ENCODE measurements around the gene MBD5. TPM values are rescaled to one million over a fixed set of nuclear protein-coding genes. Genes with fewer than 3 reads are reported as not detected.

Gene MBD5
- total and polyA plus RNA-seq, 2 donors: 13.3 to 13.4 TPM

DNA sequence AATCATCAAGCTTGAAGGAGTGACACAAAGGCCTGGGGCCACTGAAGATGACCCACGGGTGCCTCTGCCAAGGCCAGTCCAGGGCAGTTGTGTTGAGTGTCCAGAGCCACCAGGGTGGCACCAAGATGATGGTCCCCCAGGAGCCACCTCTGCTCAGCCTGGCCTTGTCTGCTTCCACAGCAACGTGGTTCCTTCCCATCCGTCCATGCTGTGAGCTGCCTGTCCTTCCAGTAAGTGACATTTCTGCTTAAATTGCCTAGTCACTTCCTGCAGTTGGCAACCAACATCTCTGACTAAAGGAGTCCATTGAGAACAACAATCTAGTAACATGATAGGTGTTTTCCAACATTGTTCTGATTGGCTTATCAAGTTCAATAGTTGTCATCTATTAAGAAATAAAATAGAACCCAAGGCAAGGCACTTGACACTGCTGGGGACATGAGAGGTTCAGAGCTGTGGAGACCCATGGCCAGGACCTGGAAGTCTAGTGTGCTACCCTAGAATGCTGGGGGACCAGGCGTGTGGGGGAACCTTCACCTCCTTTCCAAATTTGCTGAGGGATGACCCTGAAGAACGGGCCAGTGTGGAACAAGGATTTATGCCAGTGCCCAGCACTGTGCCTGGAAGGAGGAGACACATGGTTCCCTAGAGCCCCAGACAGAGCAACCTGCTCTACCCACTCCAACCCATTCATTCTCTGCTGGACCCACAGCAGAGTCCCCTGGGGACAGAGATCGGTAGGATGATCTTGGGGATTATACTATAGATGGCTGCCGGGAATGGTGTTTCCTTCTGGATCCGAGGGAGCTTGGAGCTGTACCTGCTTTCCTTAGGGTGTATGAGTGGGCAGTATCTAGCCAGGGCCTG is 524.7 kb downstream of the MBD5 start:
- 80% methylated on average over 8 of the region's 8 CpGs for WGBS

DNA sequence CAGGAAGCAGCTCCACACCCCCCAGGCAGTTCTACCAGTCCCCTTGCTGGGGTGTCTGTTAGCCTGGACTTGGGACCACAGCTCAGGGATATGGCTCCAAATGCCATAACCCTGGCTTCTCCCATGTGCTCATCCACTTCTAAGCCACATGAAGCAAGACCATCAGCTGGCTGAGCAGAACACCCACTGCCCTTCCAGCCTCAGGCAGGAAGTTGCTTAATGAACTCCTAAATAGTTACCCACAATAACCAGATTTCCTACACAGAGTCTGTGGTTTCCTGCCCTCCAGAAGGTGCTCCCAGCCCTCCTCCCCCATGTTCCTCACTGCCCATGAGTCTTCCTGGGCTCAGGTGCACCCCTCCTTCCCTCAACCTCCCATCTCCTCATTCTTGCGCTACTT is 525.4 kb downstream of the MBD5 start:
- Histone ChIP-seq H3K4me1 (ENCODE audit: control insufficient read depth in 2 of 2, insufficient read depth in 2 of 2, low read length in 2 of 2) (peaks cover 0 to 13% of the 10 kb centered on the region in 2 donors), H3K36me3 (ENCODE audit: control insufficient read depth in 2 of 2, insufficient read depth in 2 of 2, low read length in 1 of 2) (no peaks in the 10 kb centered on the region), H3K27me3 (ENCODE audit: control insufficient read depth in 2 of 2, insufficient read depth in 1 of 2, low read length in 1 of 2) (no peaks in the 10 kb centered on the region), H3K27ac (ENCODE audit: low read depth in 1 of 2, low read length in 1 of 2) (no peak overlapping the region), H3K9me3 (ENCODE audit: control insufficient read depth in 2 of 2, insufficient read depth in 1 of 2, low read length in 1 of 2) (peaks cover 0 to 4% of the 10 kb centered on the region in 2 donors), H3K4me3 (ENCODE audit: low read length in 2 of 2) (no peak overlapping the region)
- WGBS: 62% methylated on average over 1 of the region's 1 CpG
- no peak for DNase-seq (ENCODE audit: low read depth in 6 of 9, low spot score in 9 of 9)

More for the DNA sequence above, 524.7 kb downstream of the MBD5 start:
- Histone ChIP-seq H3K36me3 (ENCODE audit: control insufficient read depth in 2 of 2, insufficient read depth in 2 of 2, low read length in 1 of 2) (no peaks in the 10 kb centered on the region), H3K4me3 (ENCODE audit: low read length in 2 of 2) (no peak overlapping the region), H3K4me1 (ENCODE audit: control insufficient read depth in 2 of 2, insufficient read depth in 2 of 2, low read length in 2 of 2) (peaks cover 5 to 19% of the 10 kb centered on the region in 2 donors), H3K9me3 (ENCODE audit: control insufficient read depth in 2 of 2, insufficient read depth in 1 of 2, low read length in 1 of 2) (peaks cover 0 to 4% of the 10 kb centered on the region in 2 donors), H3K27me3 (ENCODE audit: control insufficient read depth in 2 of 2, insufficient read depth in 1 of 2, low read length in 1 of 2) (no peaks in the 10 kb centered on the region), H3K27ac (ENCODE audit: low read depth in 1 of 2, low read length in 1 of 2) (no peak overlapping the region)
- DNase-seq (ENCODE audit: low read depth in 6 of 9, low spot score in 9 of 9): no peak

DNA sequence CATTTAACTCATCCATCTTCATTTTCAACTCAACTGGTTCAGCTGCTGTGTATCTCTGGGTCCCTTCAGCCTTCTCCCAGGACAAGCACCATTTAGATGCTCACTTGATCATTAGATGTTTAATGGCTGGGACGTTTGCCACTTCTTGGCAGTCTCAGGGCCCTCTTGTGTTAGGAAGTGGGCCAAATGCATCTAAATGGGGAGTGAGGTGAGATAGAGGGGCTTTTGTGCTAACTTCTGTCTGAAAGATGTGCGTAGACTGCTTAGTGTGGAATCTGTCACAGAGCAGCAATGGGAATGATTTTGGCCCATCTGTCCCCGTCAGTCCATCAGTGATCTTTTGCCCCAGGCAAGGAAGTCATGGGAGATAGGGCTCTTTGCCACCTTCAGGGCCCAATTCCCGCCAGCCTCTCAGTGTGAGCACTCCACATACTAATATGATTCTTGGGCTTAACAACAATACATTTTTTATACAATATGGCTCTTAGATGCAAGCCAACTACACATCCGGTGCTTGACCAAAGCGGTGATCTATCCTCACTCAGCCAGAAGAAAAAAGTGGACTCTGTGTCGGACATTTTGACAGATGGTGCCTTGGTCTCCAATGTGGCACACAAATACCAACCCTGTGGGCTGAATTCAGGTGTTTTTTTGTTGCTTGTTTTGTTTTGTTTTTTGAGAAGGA is 528.0 kb downstream of the MBD5 start:
- no peak overlapping the region for H3K27ac ChIP-seq (ENCODE audit: low read depth in 1 of 2, low read length in 1 of 2)
- peaks cover 6 to 26% of the 10 kb centered on the region in 2 donors for H3K4me1 ChIP-seq (ENCODE audit: control insufficient read depth in 2 of 2, insufficient read depth in 2 of 2, low read length in 2 of 2)
- WGBS: 97% methylated on average over 7 of the region's 7 CpGs
- H3K27me3 ChIP-seq (ENCODE audit: control insufficient read depth in 2 of 2, insufficient read depth in 1 of 2, low read length in 1 of 2): no peaks in the 10 kb centered on the region
- peaks cover 0 to 4% of the 10 kb centered on the region in 2 donors for H3K9me3 ChIP-seq (ENCODE audit: control insufficient read depth in 2 of 2, insufficient read depth in 1 of 2, low read length in 1 of 2)
- no peaks in the 10 kb centered on the region for H3K36me3 ChIP-seq (ENCODE audit: control insufficient read depth in 2 of 2, insufficient read depth in 2 of 2, low read length in 1 of 2)
- DNase-seq (ENCODE audit: low read depth in 6 of 9, low spot score in 9 of 9): no peak
- no peak overlapping the region for H3K4me3 ChIP-seq (ENCODE audit: low read length in 2 of 2)

DNA sequence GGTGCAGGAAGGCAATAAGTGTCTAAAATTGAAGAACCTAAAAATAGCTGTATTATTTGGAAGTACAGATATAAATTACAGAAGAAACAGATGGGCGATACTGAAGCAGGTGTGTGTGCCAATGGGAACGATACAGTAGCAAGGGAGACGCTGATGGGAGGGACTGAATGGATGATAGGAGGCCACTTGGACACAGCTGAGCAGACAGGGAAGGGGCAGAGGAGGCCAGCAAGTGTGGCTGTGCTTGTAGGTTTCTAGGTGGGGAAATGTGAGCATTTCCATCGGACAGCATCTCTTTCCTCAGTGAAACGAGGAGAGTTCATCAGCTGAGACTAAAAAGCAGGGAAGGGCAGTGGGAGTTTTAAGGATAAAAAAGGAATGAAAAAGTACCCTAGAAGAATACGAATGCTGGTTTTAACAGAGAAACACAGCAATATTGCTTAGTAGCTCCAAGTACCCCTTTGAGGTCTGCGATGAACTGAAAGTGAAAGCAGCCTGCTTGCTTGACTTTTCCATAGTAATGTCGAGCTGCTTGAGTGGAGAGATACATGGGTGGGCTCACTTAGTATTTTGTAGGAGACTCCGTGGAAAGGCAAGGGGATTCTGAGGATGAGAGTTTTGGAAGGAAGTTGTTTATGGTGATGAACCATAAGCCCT is 531.9 kb downstream of the MBD5 start:
- peak overlapping the region in 1 of 2 donors; percentile 46 for H3K27ac ChIP-seq (ENCODE audit: low read depth in 1 of 2, low read length in 1 of 2)
- no peaks in the 10 kb centered on the region for H3K9me3 ChIP-seq (ENCODE audit: control insufficient read depth in 2 of 2, insufficient read depth in 1 of 2, low read length in 1 of 2)
- peaks cover 6 to 17% of the 10 kb centered on the region in 2 donors for H3K4me1 ChIP-seq (ENCODE audit: control insufficient read depth in 2 of 2, insufficient read depth in 2 of 2, low read length in 2 of 2)
- peak overlapping the region; percentile 32 to 59 for H3K4me3 ChIP-seq (ENCODE audit: low read length in 2 of 2)
- H3K36me3 ChIP-seq (ENCODE audit: control insufficient read depth in 2 of 2, insufficient read depth in 2 of 2, low read length in 1 of 2): no peaks in the 10 kb centered on the region
- peak; percentile 27 to 83 (median 54) for DNase-seq (ENCODE audit: low read depth in 6 of 9, low spot score in 9 of 9)
- 22% methylated on average over 9 of the region's 9 CpGs for WGBS
- no peaks in the 10 kb centered on the region for H3K27me3 ChIP-seq (ENCODE audit: control insufficient read depth in 2 of 2, insufficient read depth in 1 of 2, low read length in 1 of 2)

DNA sequence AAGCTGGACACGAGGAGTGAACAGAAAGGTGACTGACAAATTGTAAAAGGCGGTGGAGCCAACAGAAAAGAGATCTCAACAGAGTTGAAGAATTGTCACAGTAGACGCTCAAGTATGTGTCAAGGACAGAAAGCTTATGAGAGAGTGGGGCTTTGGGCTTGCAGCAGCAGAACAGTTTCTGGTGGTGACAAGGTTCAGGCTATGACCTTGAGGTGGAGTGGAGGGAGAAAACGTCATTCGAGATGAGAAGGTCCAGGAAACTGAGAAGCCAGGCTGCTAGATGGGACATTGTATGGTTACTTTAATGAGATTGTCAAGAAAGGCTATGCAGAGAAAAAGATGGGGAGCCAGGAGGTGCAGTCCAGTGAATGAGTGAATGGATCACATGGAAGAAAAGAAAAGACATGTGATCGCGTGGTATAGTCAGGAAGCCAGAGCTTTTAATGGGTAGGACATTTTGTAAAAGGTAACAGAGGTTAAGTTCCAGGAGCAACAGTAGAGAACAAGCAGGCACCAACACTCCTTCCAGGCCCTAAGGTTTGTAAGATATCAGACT is 532.5 kb downstream of the MBD5 start:
- 85% methylated on average over 7 of the region's 7 CpGs for WGBS
- peaks cover 0 to 5% of the 10 kb centered on the region in 2 donors for H3K9me3 ChIP-seq (ENCODE audit: control insufficient read depth in 2 of 2, insufficient read depth in 1 of 2, low read length in 1 of 2)
- peak overlapping the region; percentile 32 to 59 for H3K4me3 ChIP-seq (ENCODE audit: low read length in 2 of 2)
- DNase-seq (ENCODE audit: low read depth in 6 of 9, low spot score in 9 of 9): peak in 1 of 9 donors; percentile 13
- H3K27me3 ChIP-seq (ENCODE audit: control insufficient read depth in 2 of 2, insufficient read depth in 1 of 2, low read length in 1 of 2): no peaks in the 10 kb centered on the region
- peaks cover 6 to 17% of the 10 kb centered on the region in 2 donors for H3K4me1 ChIP-seq (ENCODE audit: control insufficient read depth in 2 of 2, insufficient read depth in 2 of 2, low read length in 2 of 2)
- H3K36me3 ChIP-seq (ENCODE audit: control insufficient read depth in 2 of 2, insufficient read depth in 2 of 2, low read length in 1 of 2): no peaks in the 10 kb centered on the region
- H3K27ac ChIP-seq (ENCODE audit: low read depth in 1 of 2, low read length in 1 of 2): peak overlapping the region in 1 of 2 donors; percentile 46

DNA sequence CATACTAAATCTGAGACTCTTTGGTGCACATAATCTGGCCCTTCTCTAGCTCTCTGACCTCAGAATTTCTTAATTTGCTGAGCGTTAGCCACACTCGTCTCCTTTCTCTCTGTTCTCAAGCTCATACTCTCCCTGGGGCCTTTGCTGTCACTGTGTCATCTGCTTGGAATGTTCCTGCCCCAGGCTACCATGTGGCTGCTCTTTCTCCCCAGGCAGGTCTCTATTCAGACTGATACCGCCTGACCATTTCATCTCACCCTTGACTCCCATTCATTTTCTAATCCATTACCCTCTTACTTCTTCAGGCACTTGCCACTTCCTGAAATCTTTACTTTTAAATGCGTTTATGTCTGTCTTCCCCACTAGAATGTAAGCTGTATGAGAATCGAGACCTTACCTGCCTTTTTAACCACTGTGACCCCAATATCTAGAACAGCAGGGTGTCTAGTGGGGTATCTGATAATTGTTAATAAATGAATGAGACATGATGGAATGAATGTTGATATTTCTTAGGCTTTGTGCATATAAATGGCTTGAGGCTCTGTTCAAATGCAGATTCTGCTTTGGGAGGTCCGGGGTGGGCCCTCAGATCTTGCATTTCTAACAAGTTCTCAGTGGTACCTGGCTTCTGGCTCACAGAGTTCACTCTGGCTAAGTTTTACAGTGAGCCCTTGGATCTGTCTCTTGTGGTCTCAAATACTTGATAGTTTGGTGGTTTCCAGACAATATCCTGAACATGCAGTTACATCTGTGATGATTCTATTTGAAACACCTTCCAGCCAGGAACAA is 533.8 kb downstream of the MBD5 start:
- no peak overlapping the region for H3K4me3 ChIP-seq (ENCODE audit: low read length in 2 of 2)
- WGBS: 93% methylated on average over 6 of the region's 6 CpGs
- no peak for DNase-seq (ENCODE audit: low read depth in 6 of 9, low spot score in 9 of 9)
- H3K27me3 ChIP-seq (ENCODE audit: control insufficient read depth in 2 of 2, insufficient read depth in 1 of 2, low read length in 1 of 2): no peaks in the 10 kb centered on the region
- H3K9me3 ChIP-seq (ENCODE audit: control insufficient read depth in 2 of 2, insufficient read depth in 1 of 2, low read length in 1 of 2): peaks cover 0 to 9% of the 10 kb centered on the region in 2 donors
- no peak overlapping the region for H3K27ac ChIP-seq (ENCODE audit: low read depth in 1 of 2, low read length in 1 of 2)
- H3K4me1 ChIP-seq (ENCODE audit: control insufficient read depth in 2 of 2, insufficient read depth in 2 of 2, low read length in 2 of 2): peaks cover 6 to 17% of the 10 kb centered on the region in 2 donors
- H3K36me3 ChIP-seq (ENCODE audit: control insufficient read depth in 2 of 2, insufficient read depth in 2 of 2, low read length in 1 of 2): no peaks in the 10 kb centered on the region

DNA sequence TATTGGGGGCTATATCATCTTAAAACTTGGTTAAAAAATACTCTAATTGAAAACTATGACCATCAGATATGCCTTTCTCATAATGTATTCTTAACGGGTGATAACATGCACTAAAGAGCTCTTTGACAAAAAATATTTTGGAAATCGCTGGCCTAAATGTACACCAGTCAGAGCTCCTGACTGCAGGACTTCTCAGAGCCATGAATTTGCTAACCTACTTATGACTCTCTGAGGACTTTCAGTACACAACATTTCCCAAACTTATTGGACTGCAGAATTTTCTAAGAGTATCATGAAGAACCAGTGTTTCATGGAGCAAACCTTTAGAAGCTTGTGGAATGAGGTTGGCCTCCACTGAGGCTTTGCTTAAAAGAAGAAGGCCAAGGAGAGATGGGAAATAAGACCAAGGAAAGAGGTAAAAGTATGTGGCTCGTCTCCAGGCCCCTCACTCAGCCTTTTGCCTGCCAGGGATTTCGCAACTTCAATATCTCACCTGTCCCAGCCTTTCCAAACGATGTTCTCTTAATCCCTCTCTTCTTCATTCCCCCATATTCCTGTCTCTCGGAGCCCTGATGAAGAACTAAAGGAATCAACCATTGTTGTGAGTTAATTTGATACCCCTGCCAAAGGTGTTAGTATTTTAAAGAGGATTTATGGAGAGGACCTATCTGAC is 534.9 kb downstream of the MBD5 start:
- 96% methylated on average over 6 of the region's 6 CpGs for WGBS
- no peak overlapping the region for H3K4me3 ChIP-seq (ENCODE audit: low read length in 2 of 2)
- H3K27me3 ChIP-seq (ENCODE audit: control insufficient read depth in 2 of 2, insufficient read depth in 1 of 2, low read length in 1 of 2): no peaks in the 10 kb centered on the region
- DNase-seq (ENCODE audit: low read depth in 6 of 9, low spot score in 9 of 9): no peak
- H3K9me3 ChIP-seq (ENCODE audit: control insufficient read depth in 2 of 2, insufficient read depth in 1 of 2, low read length in 1 of 2): peaks cover 0 to 9% of the 10 kb centered on the region in 2 donors
- H3K4me1 ChIP-seq (ENCODE audit: control insufficient read depth in 2 of 2, insufficient read depth in 2 of 2, low read length in 2 of 2): peaks cover 6 to 17% of the 10 kb centered on the region in 2 donors
- no peak overlapping the region for H3K27ac ChIP-seq (ENCODE audit: low read depth in 1 of 2, low read length in 1 of 2)
- no peaks in the 10 kb centered on the region for H3K36me3 ChIP-seq (ENCODE audit: control insufficient read depth in 2 of 2, insufficient read depth in 2 of 2, low read length in 1 of 2)
